ENCODE data around the gene DHCR7.

The DHCR7 gene

GRCh38 chr11:71456294-71456693 is 8.1 kb upstream of the DHCR7 start:
- DNase-seq (ENCODE audit: low spot score): no peak

- peak; percentile 41 for DNase-seq (ENCODE audit: low spot score)
These were observed 6.4 kb upstream of the DHCR7 start for GRCh38 chr11:71454470-71455113.

DNA sequence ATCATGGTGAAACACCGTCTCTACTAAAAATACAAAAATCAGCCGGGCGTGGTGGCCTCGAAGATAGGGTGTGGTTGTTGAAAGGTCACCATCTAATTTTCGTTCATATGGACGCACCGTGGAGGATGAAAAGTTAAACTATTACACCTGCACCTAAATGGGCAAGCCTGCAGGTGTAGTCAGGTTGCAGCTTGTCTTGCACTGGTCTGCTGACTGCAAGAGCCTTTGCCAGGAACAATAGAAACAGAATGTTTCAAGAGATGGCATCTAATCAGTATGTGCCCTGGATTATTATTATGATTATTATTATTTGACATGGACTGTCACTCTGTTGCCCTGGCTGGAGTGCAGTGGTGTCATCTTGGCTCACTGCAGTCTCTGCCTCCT is 5.7 kb upstream of the DHCR7 start:
- DNase-seq (ENCODE audit: low spot score): no peak

GRCh38 chr11:71453037-71453917 is 5.1 kb upstream of the DHCR7 start, which contains the start of gene NADSYN1:
Gene NADSYN1, plus strand, starts transcription at chr11:71453203. Its CDS starts 94 bp downstream, at chr11:71453297.
- peak; percentile 93 for DNase-seq (ENCODE audit: low spot score)

DNA sequence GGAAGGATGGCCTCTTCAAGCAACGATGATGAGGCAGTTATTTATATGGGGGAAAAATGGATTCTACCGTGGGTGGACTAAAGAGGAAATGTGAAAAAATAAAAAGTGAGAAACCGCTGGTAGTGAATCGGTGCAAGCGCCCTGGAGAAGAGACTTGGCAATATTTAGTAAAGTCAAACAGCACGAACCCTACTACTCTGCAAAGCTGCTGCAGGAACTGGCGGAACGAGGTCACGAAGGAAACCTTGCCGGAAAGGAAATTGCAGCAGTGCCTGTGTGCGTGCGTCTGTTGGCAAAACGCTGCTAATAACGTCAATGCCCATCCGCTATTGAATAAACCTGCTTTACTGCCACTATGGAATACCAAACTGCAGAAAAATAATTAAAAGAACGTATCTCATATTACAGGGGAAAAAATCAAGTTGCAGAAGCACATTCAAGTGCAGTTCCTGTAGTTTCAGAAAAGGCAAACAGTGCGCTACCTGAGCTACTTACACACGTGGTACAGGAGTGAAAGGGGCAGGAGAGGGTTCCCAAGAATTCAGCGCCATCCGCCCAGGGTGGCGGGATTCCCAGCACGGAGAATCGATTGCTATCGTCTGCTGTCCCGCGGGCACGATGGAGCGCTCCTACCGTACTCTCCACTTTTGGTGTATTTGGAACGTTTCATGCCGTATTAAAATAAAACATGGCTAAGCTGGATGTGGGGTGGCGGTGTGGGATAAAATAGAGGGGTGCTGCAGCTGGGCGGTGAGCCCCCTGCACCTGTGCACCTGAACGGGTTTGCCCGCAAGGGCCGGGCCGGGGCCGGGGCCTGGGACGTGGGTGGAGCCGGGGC is 4.2 kb upstream of the DHCR7 start:
- DNase-seq (ENCODE audit: low spot score): peak; percentile 62

DNA sequence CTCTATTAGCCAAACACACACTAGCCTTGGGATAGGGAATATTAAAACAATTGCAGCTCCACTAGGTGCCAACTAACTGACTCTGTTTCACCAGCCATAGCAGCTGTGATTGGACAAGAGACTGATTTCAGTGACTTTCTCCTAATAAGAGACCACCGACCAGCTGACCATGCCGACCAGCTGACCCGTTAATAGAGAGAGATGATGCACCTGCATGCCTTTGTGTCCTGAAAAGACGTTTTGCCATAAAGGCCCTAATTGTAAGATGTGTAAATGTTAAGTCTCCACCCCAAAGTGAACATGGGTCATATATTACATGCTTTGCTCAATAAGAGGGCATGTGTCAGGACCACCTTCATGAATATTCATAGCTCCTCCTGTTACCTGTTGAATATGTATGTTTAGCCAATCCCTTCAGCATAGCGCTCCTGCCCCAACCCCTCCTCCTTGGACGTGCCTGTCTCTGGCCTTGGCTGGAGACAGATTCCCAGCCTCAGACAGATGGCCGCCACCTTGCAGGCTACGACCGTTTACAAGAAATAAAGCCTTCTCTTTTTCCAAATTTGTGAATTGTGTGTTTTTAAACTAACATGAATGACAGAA is 3.5 kb upstream of the DHCR7 start:
- peak; percentile 46 for DNase-seq (ENCODE audit: low spot score)

DNA sequence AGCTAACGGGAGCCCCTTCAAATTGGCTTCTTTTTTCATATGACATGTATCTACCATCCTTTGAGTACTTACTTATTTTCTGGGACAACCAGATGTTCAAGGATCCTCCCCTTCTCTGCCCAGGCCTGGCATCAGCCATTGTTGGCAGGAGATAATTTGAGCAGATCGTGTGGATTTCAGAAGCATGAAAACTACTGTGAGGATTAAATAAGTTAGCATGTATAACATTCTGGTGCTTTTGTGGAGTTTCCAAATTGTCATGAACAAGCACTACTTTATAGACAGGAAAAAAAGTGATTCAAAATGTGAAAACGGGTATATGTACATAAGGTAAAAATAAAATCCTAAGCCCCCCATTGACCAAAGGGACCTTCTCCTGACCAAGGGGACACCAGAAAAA is 2.7 kb upstream of the DHCR7 start:
- DNase-seq (ENCODE audit: low spot score): no peak

DNA sequence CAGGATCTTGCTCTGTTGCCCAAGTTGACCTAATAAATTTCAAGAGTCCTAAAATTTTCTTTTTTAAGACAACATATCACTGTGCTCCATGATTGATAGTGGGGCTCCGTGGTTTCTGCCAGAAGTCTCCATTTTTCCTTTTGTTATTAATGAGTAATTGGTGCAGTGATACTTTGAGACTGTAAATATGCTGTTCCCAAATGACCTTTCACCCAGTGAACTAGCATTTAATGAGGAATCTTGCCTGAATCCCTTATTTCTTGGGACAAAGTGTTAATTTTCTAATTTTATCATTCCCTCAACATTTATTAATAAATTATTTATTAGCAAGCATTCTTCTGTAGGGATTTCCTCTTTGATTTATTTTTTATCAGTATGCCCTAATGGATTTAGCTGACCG is 2.3 kb upstream of the DHCR7 start:
- no peak for DNase-seq (ENCODE audit: low spot score)

- no peak for DNase-seq (ENCODE audit: low spot score)
These were observed 1.4 kb upstream of the DHCR7 start for GRCh38 chr11:71449596-71449995.

- DNase-seq (ENCODE audit: low spot score): peak; percentile 42
These were observed 369 bp downstream of the DHCR7 start for GRCh38 chr11:71447791-71448256.

GRCh38 chr11:71446942-71447688 is 1.1 kb downstream of the DHCR7 start:
- peak; percentile 46 for DNase-seq (ENCODE audit: low spot score)

DNA sequence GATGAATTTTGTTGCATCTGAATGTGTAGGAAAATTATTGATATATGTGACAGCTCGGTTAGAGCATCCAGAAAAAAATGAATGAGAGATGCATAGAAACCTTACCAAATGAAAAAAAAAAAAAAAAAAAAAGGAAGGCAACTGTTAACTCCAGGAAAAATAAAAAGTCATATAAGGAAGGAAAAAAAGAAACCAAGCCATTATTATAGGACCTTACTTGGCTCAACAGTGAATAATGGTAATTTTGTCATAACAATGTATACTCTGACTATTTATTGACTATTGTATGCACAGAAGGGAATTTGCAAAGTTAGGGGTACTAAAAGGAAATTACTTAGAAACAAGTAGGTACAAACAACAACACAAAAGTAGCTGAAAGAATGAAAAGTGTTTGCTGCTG is 2.0 kb downstream of the DHCR7 start:
- no peak for DNase-seq (ENCODE audit: low spot score)

GRCh38 chr11:71444811-71445210 is 3.4 kb downstream of the DHCR7 start:
- DNase-seq (ENCODE audit: low spot score): no peak

DNA sequence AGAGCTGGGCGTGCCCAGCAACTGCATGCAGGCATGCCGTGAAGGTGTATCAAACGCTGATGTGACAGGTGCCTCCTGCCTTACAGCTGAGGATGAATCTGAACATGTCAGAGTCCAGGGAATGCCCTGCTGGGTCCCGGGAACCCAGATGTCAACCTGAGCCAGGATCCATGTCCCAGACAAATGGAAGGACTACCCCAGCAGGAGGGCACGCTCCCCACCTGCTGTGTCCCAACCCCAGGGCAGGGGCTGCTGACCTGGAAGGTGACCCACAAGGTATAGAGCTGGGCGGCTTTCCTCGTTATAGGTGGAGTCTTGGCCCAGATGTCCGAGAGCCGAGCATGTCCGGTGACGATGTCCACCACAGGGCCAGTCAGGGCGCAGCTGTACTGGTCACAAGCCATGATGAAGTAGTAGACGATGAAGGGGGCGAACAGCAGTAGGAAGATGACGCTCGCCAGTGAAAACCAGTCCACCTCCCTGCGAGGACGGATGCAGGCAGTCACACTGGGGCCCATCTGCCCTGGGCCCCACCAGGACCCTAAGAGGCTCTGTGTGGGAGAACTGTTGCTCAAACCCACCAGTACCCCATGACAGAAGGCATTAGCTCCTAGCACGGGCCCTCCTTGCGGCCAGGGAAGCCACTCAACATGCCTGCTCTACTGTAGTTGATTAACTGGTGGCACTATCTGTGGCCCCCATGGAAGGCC is 4.3 kb downstream of the DHCR7 start:
- DNase-seq (ENCODE audit: low spot score): no peak

- no peak for DNase-seq (ENCODE audit: low spot score)
These were observed 5.3 kb downstream of the DHCR7 start for GRCh38 chr11:71442880-71443279.

DNA sequence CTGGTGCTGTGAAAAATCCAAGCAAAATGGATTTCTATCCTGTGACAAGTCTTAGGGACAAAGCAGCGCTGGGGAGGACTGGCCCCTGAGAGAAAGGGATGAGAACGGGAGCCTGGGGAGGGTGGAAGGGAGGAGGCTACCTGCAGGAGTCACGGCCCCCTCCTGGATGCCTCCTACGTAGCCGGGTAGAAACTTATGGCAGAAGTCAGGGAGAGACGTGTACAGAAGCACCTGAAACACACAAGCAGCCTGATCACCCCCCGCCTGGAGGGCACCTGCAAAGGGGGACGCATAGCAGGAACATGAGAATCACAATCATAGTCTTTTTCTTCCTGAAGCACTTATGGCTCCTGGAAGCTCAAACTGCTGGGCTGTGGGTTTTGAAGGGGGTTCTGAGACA is 6.1 kb downstream of the DHCR7 start:
- DNase-seq (ENCODE audit: low spot score): no peak

GRCh38 chr11:71441251-71441650 is 6.9 kb downstream of the DHCR7 start:
- DNase-seq (ENCODE audit: low spot score): no peak

DNA sequence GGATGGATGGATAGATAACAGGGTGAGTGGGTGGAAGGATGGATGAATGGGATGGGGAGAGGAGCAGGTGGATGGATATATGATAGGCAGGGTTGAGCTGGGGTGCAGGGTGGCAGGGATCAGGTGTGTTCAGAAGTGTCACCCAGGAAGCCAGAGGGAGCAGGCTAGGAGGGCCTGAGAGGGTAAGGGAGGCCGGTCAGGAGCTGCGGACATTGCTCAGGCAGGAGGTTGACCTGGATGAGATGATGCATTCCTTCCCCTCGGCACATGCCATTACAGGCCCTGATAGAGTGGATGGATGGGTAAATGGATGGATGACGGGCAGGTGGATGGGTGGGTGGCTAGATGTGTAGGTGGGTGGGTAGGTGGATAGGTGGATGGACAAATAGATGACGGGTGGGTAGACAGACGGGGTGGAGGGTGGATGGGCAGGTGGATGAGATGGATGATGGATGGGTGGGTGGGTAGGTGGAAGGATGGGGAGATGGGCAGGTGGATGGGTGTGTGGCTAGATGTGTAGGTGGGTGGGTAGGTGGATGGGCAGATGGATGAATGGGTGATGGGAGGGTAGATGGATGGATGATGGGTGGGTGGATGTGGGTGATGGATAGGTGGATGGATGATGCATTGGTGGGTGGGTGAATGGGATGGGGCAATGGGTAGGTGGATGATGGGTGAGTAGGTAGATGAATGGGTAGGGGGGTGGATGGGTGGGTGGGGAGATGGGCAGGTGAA is 8.0 kb downstream of the DHCR7 start:
- DNase-seq (ENCODE audit: low spot score): no peak

- DNase-seq (ENCODE audit: low spot score): no peak
These were observed 9.5 kb downstream of the DHCR7 start for GRCh38 chr11:71438650-71439049.

GRCh38 chr11:71437879-71438278 is 10.3 kb downstream of the DHCR7 start:
- DNase-seq (ENCODE audit: low spot score): no peak
